Heart left ventricle (tissue), 16 donors: Measurements from ENCODE around the gene TMEM80. TPM values are rescaled to one million over a fixed set of nuclear protein-coding genes. Genes with fewer than 3 reads are reported as not detected.
A peak's percentile ranks its signal among the peaks of the same experiment; 100 is the strongest.

ENCODE experiments used
- ATAC-seq, 4 donors: fragments of 200-7000 bp; cut with Tn5 transposase; one replicate each; pipeline ENCODE4 v1.9.1; 2020 to 2022; ENCODE audit warnings: moderate library complexity in 4 of 4, mild to moderate bottlenecking in 3 of 4, moderate number of reproducible peaks in 1 of 4
- DNase-seq, 5 donors: peaks; one replicate each; pipeline ENCODE4 v3.0.0-alpha.2; 2020
- H3K27ac ChIP-seq, 12 donors: fragments of 200-600 bp; sonication (generic) in 4 of 12; one replicate each; pipeline versions ENCODE4 v1.5.0 to v1.8.0; 2016 to 2022; ENCODE audit warnings: mild to moderate bottlenecking in 2 of 12
- H3K27me3 ChIP-seq, 9 donors: fragments of 200-600 bp; sonication (generic) in 2 of 9; one replicate each; pipeline versions ENCODE4 v1.5.1 to v1.8.0; 2016 to 2022; ENCODE audit warnings: mild to moderate bottlenecking in 3 of 9
- H3K36me3 ChIP-seq, 9 donors: fragments of 200-600 bp; sonication (generic) in 2 of 9; one replicate each; pipeline versions ENCODE4 v1.5.0 to v1.8.0; 2018 to 2022; ENCODE audit warnings: mild to moderate bottlenecking in 2 of 9
- H3K4me1 ChIP-seq, 12 donors: fragments of 200-600 bp; sonication (generic) in 4 of 12; one replicate each; pipeline versions ENCODE4 v1.5.0 to v1.8.0; 2016 to 2022; ENCODE audit warnings: mild to moderate bottlenecking in 3 of 12
- H3K4me3 ChIP-seq, 12 donors: fragments of 200-600 bp; sonication (generic) in 4 of 12; one replicate each; pipeline versions ENCODE4 v1.5.0 to v1.8.0; 2017 to 2022; ENCODE audit warnings: mild to moderate bottlenecking in 9 of 12, moderate library complexity in 4 of 12
- H3K9me3 ChIP-seq, 12 donors: fragments of 200-600 bp; sonication (generic) in 4 of 12; one replicate each; pipeline versions ENCODE4 v1.5.0 to v1.8.0; 2016 to 2022; ENCODE audit warnings: mild to moderate bottlenecking in 1 of 12
- POLR2A ChIP-seq, 2 donors: fragments of 450-650 bp; IDR thresholded peaks; one replicate each; pipeline ENCODE4 v1.6.1; 2017; ENCODE audit warnings: antibody characterized with exemption in 2 of 2, mild to moderate bottlenecking in 2 of 2, moderate library complexity in 2 of 2
- WGBS, 4 donors: extraction: QIAGEN DNeasy Blood & Tissue Kit in 2 of 4; methylation state at CpG; one replicate each; pipeline versions ENCODE4 v1.1.5 to v1.1.7; 2013 to 2018; 5-methylcytosine and 5-hydroxymethylcytosine counted together
- intact Hi-C, 10 donors: fragments of 100-400 bp; cut with DNase I; formaldehyde crosslinking; loops; one replicate each; pipeline versions ENCODE4 v1.11.1 to v1.14.2; 2022
- polyA plus RNA-seq, 2 donors: library from polyadenylated mRNA; stranded (reverse); fragments of 200-250 nt; gene quantifications; one replicate each; pipeline ENCODE4 v1.2.3, GENCODE V29; 2013
- total RNA-seq, 9 donors: library from RNA; depleted of rRNA in 2 of 9; stranded (reverse); fragments of >200 nt in 2 of 9; fragmentation: NEBNext Ultra II Directional in 3 of 9; extraction: Animal tissue kit (Norgen Biotek cat#: 25700) in 3 of 9; gene quantifications; one replicate each; pipeline versions ENCODE4 v1.1.0 to v1.2.4, GENCODE V29; 2016 to 2023
- TF ChIP-seq, protein P1 (sequence below), 12 donors: fragments of 200-600 bp; sonication (generic) in 4 of 12; IDR thresholded peaks; one replicate each; pipeline versions ENCODE4 v1.5.0 to v1.8.0; 2018 to 2022; ENCODE audit warnings: antibody characterized with exemption in 12 of 12, mild to moderate bottlenecking in 5 of 12
- donor health status: ischemic (EF 13 %, LVEDD 7.1; RV severe dilation, severe dysfunction).
- donor health status: healthy with polysubstance abuse.
- donor health status: DM: no; HTN: yes; CAD: no.
- donor health status: DM: no; HTN: no; CAD: no.
- donor health status: ischemic (EF 25% LVEDD 6.9; RV normal size, moderate dysfunction).
- donor health status: ischemic (EF 25% LVEDD 5.7; RV mildly dilated, moderate dysfunction).
- donor health status: healthy.
- donor health status: DM: yes; HTN: yes; CAD: no.
- donor health status: ischemic (EF 35%, LVEDD 5.7; RV mildly dilated, moderate dysfunction).
- donor health status: nonischemic (EF 11% LVEDD 7.7; RV severe dilation, severe dysfunction).
- donor health status: DM: yes; HTN: yes; CAD: no.
- donor health status: PGD.
- donor health status: ischemic (EF 29% LVEDD 5.4; RV normal size, mild dysfunction).
- donor health status: nonischemic (EF 23%, LVEDD 6.1; RV moderate dilation, normal function).

TMEM80 gene
- total and polyA plus RNA-seq, 11 donors, result 8.0 to 18.2 (median 14.9) TPM

DNA sequence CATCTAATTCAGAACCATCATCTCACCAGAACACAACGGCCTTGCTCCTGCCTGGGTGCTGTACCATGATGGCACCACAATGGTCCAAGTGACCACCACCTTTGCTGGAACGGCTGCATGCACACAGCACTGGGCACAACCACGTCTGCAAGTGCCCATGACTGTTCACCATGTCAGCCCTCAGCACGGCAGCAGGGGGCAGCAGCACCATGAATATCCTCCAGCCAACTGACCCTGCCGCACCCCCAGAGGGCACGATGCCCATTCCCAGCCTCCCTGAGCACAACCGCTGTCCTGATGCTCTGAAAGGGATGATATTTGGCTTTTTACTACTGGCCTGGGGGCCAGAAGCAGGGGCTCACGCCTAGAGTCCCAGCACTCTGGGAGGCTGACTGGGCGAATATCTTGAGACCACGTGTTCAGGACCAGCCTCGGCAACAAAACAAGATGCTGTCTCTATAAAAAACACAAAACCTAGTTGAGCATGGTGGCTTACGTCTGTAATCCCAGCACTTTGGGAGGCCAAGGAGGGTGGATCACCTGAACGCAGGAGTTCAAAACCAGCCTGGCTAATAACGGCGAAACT, 32.8 kb upstream of the TMEM80 start:
- Histone ChIP-seq H3K27ac (no peak overlapping the region), H3K9me3 (no peaks in the 10 kb centered on the region), H3K36me3 (peaks cover 0 to 61% (median 27%) of the 10 kb centered on the region in 9 donors), H3K4me3 (no peak overlapping the region), H3K27me3 (no peaks in the 10 kb centered on the region), H3K4me1 (peaks cover 0 to 10% (median 2%) of the 10 kb centered on the region in 12 donors)
- 61 to 66% (median 62%) methylated on average over 14 to 15 of the region's 15 CpGs for WGBS, 4 donors
- DNase-seq (peak; percentile 51 to 80 (median 63)), ATAC-seq (peak in 3 of 4 donors; percentile 68 to 78 (median 74))
- TF ChIP-seq POLR2A (IDR thresholded peaks at IDR 0.05), result no peak
- TF ChIP-seq, protein P1, sequence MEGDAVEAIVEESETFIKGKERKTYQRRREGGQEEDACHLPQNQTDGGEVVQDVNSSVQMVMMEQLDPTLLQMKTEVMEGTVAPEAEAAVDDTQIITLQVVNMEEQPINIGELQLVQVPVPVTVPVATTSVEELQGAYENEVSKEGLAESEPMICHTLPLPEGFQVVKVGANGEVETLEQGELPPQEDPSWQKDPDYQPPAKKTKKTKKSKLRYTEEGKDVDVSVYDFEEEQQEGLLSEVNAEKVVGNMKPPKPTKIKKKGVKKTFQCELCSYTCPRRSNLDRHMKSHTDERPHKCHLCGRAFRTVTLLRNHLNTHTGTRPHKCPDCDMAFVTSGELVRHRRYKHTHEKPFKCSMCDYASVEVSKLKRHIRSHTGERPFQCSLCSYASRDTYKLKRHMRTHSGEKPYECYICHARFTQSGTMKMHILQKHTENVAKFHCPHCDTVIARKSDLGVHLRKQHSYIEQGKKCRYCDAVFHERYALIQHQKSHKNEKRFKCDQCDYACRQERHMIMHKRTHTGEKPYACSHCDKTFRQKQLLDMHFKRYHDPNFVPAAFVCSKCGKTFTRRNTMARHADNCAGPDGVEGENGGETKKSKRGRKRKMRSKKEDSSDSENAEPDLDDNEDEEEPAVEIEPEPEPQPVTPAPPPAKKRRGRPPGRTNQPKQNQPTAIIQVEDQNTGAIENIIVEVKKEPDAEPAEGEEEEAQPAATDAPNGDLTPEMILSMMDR (IDR thresholded peaks at IDR 0.05), result peak; percentile 52 to 80 (median 68)
- intact Hi-C loops, result loop anchor here (1.0 to 10.0 kb wide), 6 partner anchors 60 to 66 kb away; no protein-coding TSS in a partner anchor

DNA sequence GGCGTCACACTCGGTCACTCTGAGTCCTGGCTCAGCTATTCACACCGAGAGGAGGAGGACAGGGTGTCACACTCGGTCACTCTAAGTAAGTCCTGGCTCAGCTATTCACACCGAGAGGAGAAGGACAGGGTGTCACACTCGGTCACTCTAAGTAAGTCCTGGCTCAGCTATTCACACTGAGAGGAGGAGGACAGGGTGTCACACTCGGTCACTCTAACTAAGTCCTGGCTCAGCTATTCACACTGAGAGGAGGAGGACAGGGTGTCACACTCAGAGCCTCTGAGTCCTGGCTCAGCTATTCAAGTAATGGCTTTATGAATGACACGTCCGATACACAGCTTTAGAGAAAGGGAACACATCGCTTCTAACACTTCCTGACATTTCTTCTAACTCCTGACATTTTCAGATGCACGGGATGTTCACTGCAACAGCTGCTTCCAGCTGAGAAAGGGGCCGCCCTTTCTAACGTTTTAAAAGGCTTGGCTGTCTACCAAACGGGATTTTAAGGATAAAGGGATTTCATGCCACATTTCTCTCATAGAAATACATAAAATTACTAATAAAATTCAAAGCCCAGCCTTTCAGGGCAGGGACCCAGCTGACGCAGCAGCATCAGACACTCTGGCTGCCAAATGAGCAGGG, 30.4 kb upstream of the TMEM80 start:
- Histone ChIP-seq H3K9me3 (no peaks in the 10 kb centered on the region), H3K36me3 (peaks cover 0 to 41% (median 13%) of the 10 kb centered on the region in 9 donors), H3K27me3 (no peaks in the 10 kb centered on the region), H3K27ac (peak overlapping the region in 8 of 12 donors; percentile 2 to 54 (median 11)), H3K4me3 (no peak overlapping the region), H3K4me1 (peaks cover 0 to 10% (median 2%) of the 10 kb centered on the region in 12 donors)
- 72 to 82% (median 79%) methylated on average over 9 to 15 of the region's 15 CpGs for WGBS, 4 donors
- DNase-seq (no peak), ATAC-seq (peak in 1 of 4 donors; percentile 16)
- intact Hi-C loops, result loop anchor here in 1 of 10 donors (10.0 kb wide), 1 partner anchor 60 kb away; no protein-coding TSS in a partner anchor
- TF ChIP-seq, protein P1 (IDR thresholded peaks at IDR 0.05), result no peak
- no peak for TF ChIP-seq POLR2A (IDR thresholded peaks at IDR 0.05)

DNA sequence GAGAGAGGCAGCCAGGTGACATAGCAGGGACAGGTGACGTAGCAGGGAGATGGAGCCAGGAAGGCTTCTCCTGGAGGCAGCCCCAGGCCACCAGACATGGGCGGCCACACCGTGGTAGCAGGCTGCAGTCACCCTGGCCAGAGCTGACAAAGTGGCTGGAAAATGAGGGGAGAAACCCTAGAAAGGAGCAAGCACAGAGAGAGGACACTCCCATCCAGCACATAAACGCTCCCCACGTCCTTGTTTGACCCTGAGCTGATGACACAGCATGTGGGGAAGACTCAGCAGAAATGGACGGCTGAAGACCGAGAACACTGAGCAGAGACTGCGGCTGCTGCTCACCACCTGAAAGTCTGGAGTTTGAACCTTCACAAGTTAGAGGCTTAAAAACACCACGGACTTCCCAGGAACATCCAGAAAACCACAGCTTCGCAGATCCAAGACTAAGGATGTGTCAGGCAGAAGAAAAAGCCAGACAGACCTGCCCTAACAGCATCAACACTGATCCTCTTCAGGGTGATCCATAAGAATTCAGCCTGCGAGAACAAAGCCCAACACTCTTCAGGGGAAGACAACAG, 29.8 kb upstream of the TMEM80 start:
- intact Hi-C loops, result loop anchor here in 1 of 10 donors (10.0 kb wide), 1 partner anchor 59 kb away; no protein-coding TSS in a partner anchor
- TF ChIP-seq POLR2A (IDR thresholded peaks at IDR 0.05), result no peak
- TF ChIP-seq, protein P1 (IDR thresholded peaks at IDR 0.05), result no peak
- no peaks in the 10 kb centered on the region for H3K27me3 ChIP-seq
- H3K4me1 ChIP-seq, result peaks cover 0 to 10% (median 2%) of the 10 kb centered on the region in 12 donors
- ATAC-seq (peak; percentile 45 to 80 (median 68)), DNase-seq (no peak)
- peaks cover 0 to 37% (median 10%) of the 10 kb centered on the region in 9 donors for H3K36me3 ChIP-seq
- no peak overlapping the region for H3K4me3 ChIP-seq
- WGBS, 4 donors, result 70 to 78% (median 74%) methylated on average over 11 of the region's 11 CpGs
- H3K27ac ChIP-seq, result peak overlapping the region in 8 of 12 donors; percentile 2 to 54 (median 22)
- H3K9me3 ChIP-seq, result no peaks in the 10 kb centered on the region

DNA sequence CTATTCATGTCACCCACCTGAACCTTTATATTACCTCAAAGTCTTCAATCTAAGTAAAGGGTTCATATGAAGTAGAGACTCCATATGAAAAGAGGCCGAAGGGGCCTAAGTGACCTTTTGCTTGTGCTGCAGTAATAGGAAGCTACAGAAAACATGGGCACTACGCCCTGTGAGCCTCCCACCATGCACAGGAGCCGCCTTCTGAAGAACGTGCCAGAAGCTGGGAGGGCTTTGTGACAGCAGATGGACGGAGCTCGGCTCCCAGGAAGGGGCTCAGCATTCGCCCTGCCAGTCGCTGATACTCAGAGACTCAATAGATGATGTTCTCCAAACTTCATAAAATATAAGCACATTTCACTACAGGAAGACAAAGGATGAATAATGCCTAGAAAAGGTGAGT, 21.8 kb upstream of the TMEM80 start:
- Histone ChIP-seq H3K4me1 (no peaks in the 10 kb centered on the region), H3K27me3 (no peaks in the 10 kb centered on the region), H3K9me3 (no peaks in the 10 kb centered on the region), H3K27ac (no peak overlapping the region), H3K36me3 (peaks cover 2 to 74% (median 62%) of the 10 kb centered on the region in 9 donors), H3K4me3 (no peak overlapping the region)
- TF ChIP-seq, protein P1 (IDR thresholded peaks at IDR 0.05), result no peak
- TF ChIP-seq POLR2A (IDR thresholded peaks at IDR 0.05), result no peak
- DNase-seq (no peak), ATAC-seq (no peak)
- intact Hi-C loops, result no loop called here
- 94 to 95% (median 94%) methylated on average over 8 of the region's 8 CpGs for WGBS, 4 donors
